Retinal pigment epithelial cell (primary cell): ENCODE data around the gene RPS6KL1.

Experiments
- DNase-seq: peaks from one replicate; pipeline ENCODE4 v3.0.0-alpha.2; 2010; ENCODE audit warnings: low read depth
- H3K4me3 ChIP-seq: 2 replicates; pipeline ENCODE4 v1.5.1; 2011; ENCODE audit warnings: mild to moderate bottlenecking, low read length, control low read depth, moderate library complexity
- CTCF ChIP-seq: conservative IDR thresholded peaks from 2 replicates; pipeline ENCODE4 v1.5.1; 2011; ENCODE audit warnings: low read depth, low read length, control low read depth, inconsistent platforms

The RPS6KL1 gene

GRCh38 chr14:74855021-74855420 is 68.0 kb downstream of the RPS6KL1 start:
- H3K4me3 ChIP-seq, result no peak overlapping the region
- DNase-seq, result no peak
- no peak for TF ChIP-seq CTCF
